ENCODE results near the gene CAP2.

- TF ChIP-seq GATA3 (IDR thresholded peaks at IDR 0.05; ENCODE audit: low read depth, low read length) (no peak), GATA2 (IDR thresholded peaks at IDR 0.05; ENCODE audit: low read depth, low read length) (no peak)
Observed at GRCh38 chr6:17392978-17393891, at the start of gene CAP2.
